Stomach (tissue), 9 donors: ENCODE results near the gene TCP11L2. TPM values are rescaled to one million over a fixed set of nuclear protein-coding genes. Genes with fewer than 3 reads are reported as not detected.

Experiments used
- DNase-seq, 2 donors: peaks; one replicate each; pipeline versions ENCODE4 v3.0.0 to v3.0.0-alpha.2; 2013 to 2019
- H3K27ac ChIP-seq, 5 donors: fragments of 200-600 bp in 4 of 5; sonication (generic) in 4 of 5; one replicate each; pipeline ENCODE4 v1.5.1; 2013 to 2019; ENCODE audit warnings: mild to moderate bottlenecking in 1 of 5, moderate library complexity in 1 of 5
- H3K27me3 ChIP-seq, 3 donors: fragments of 200-600 bp; sonication (generic); one replicate each; pipeline ENCODE4 v1.5.1; 2017 to 2019; ENCODE audit warnings: mixed run types in 1 of 3
- H3K36me3 ChIP-seq, 4 donors: fragments of 200-600 bp; sonication (generic); 1 replicate in 3 of 4; 2 replicates in 1 of 4; pipeline ENCODE4 v1.5.1; 2016 to 2019
- H3K4me1 ChIP-seq, 4 donors: fragments of 200-600 bp; sonication (generic); one replicate each; pipeline ENCODE4 v1.5.1; 2016 to 2019
- H3K4me3 ChIP-seq, 4 donors: fragments of 200-600 bp; sonication (generic) in 3 of 4; one replicate each; pipeline ENCODE4 v1.5.1; 2016 to 2019; ENCODE audit warnings: mild to moderate bottlenecking in 1 of 4
- H3K9me3 ChIP-seq, 4 donors: fragments of 200-600 bp; sonication (generic); one replicate each; pipeline ENCODE4 v1.5.1; 2016 to 2019
- EP300 ChIP-seq: sonication (generic); formaldehyde crosslinking; IDR thresholded peaks from one replicate; pipeline ENCODE4 v1.6.1; 2017; ENCODE audit warnings: antibody characterized with exemption
- POLR2A ChIP-seq, 4 donors: fragments of 450-650 bp; IDR thresholded peaks; one replicate each; pipeline ENCODE4 v1.6.1; 2016; ENCODE audit warnings: antibody characterized with exemption in 4 of 4, control low read depth in 2 of 4, mild to moderate bottlenecking in 1 of 4, moderate library complexity in 1 of 4
- POLR2AphosphoS5 ChIP-seq, 3 donors: sonication (generic); formaldehyde crosslinking; IDR thresholded peaks; one replicate each; pipeline ENCODE4 v1.6.1; 2016; ENCODE audit warnings: antibody characterized with exemption in 3 of 3
- WGBS, 5 donors: extraction: QIAGEN DNeasy Blood & Tissue Kit in 3 of 5; methylation state at CpG; one replicate each; pipeline versions ENCODE4 v1.1.5 to v1.1.7; 2013 to 2018; 5-methylcytosine and 5-hydroxymethylcytosine counted together
- intact Hi-C: fragments of 100-400 bp; cut with DNase I; formaldehyde crosslinking; loops from one replicate; pipeline ENCODE4 v1.15.1; 2023; ENCODE audit warnings: low total_unique reads
- polyA plus RNA-seq, 3 donors: library from polyadenylated mRNA; stranded (reverse); fragments of 200-250 nt; gene quantifications; one replicate each; pipeline ENCODE4 v1.2.3, GENCODE V29; 2013
- total RNA-seq, 5 donors: library from RNA; depleted of rRNA; stranded (reverse); fragments of >200 nt; gene quantifications; one replicate each; pipeline versions ENCODE4 v1.1.0 to v1.2.3, GENCODE V29; 2014 to 2016
- TF ChIP-seq, protein P1 (sequence below), 7 experiments: fragments of 450-650 bp in 4 of 7; fragments of 200-600 bp in 3 of 7; sonication (generic) in 3 of 7; IDR thresholded peaks; one replicate each; pipeline ENCODE4 v1.5.1; 2016 to 2019; ENCODE audit warnings: antibody characterized with exemption in 7 of 7, control low read depth in 2 of 7, mild to moderate bottlenecking in 1 of 7
- donor health status: healthy with polysubstance abuse.
- donor health status: Bipolar disorder and iron deficiency.
- donor health status: healthy.

The TCP11L2 gene
- total and polyA plus RNA-seq, 8 donors: 0.29 to 57.5 (median 16.5) TPM

DNA sequence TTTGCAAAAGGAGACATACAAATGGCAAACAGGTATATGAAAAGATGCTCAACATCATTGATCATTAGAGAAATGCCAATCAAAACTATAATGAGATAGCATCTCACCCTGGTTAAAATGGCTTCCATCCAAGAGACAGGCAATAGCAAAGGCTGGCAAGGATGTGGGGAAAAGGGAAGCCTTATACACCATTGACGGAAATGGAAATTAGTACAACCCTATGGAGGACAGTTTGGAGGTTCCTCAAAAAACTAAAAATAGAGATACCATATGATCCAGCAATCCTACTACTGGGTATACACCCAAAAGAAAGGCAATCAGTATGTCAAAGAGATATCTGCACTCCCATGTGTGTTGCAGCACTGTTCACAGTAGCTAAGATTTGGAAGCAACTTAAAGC lies 37.4 kb upstream of the TCP11L2 start:
- intact Hi-C loops: no loop called here
- TF ChIP-seq POLR2AphosphoS5 (IDR thresholded peaks at IDR 0.05) (no peak), EP300 (no peak), POLR2A (IDR thresholded peaks at IDR 0.05) (no peak)
- Histone ChIP-seq H3K27me3 (no peaks in the 10 kb centered on the region), H3K4me1 (no peaks in the 10 kb centered on the region), H3K27ac (no peak overlapping the region), H3K36me3 (no peaks in the 10 kb centered on the region), H3K4me3 (no peak overlapping the region), H3K9me3 (no peaks in the 10 kb centered on the region)
- DNase-seq: no peak
- WGBS, 5 donors: 89 to 96% (median 96%) methylated on average over 1 of the region's 1 CpG

DNA sequence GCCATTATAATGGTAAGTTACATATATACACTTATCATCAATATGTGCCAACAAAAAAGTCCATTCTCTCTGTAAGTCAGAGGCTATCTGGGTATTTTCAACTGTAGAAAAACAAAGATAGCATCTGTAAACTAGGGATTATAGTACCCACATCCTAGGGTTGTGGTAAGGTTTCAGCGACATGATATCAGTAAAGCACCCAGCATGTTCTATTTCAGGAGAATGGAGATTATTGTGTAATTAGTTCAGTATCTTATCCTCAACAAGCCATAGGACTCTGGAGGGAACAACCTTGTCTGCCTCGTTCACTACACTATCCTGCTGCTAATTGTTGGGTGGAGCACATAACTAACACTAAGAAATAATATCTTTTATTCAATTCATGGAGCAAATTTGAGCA lies 35.0 kb upstream of the TCP11L2 start:
- no peak for DNase-seq
- Histone ChIP-seq H3K27ac (no peak overlapping the region), H3K36me3 (no peaks in the 10 kb centered on the region), H3K27me3 (no peaks in the 10 kb centered on the region), H3K9me3 (no peaks in the 10 kb centered on the region), H3K4me3 (no peak overlapping the region), H3K4me1 (peaks cover 10 to 19% (median 18%) of the 10 kb centered on the region in 4 donors)
- intact Hi-C loops: no loop called here
- WGBS, 5 donors: 18 to 51% (median 28%) methylated on average over 2 of the region's 2 CpGs
- TF ChIP-seq POLR2A (IDR thresholded peaks at IDR 0.05) (no peak), EP300 (no peak), POLR2AphosphoS5 (IDR thresholded peaks at IDR 0.05) (no peak)
- TF ChIP-seq, protein P1, sequence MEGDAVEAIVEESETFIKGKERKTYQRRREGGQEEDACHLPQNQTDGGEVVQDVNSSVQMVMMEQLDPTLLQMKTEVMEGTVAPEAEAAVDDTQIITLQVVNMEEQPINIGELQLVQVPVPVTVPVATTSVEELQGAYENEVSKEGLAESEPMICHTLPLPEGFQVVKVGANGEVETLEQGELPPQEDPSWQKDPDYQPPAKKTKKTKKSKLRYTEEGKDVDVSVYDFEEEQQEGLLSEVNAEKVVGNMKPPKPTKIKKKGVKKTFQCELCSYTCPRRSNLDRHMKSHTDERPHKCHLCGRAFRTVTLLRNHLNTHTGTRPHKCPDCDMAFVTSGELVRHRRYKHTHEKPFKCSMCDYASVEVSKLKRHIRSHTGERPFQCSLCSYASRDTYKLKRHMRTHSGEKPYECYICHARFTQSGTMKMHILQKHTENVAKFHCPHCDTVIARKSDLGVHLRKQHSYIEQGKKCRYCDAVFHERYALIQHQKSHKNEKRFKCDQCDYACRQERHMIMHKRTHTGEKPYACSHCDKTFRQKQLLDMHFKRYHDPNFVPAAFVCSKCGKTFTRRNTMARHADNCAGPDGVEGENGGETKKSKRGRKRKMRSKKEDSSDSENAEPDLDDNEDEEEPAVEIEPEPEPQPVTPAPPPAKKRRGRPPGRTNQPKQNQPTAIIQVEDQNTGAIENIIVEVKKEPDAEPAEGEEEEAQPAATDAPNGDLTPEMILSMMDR (IDR thresholded peaks at IDR 0.05): no peak

DNA sequence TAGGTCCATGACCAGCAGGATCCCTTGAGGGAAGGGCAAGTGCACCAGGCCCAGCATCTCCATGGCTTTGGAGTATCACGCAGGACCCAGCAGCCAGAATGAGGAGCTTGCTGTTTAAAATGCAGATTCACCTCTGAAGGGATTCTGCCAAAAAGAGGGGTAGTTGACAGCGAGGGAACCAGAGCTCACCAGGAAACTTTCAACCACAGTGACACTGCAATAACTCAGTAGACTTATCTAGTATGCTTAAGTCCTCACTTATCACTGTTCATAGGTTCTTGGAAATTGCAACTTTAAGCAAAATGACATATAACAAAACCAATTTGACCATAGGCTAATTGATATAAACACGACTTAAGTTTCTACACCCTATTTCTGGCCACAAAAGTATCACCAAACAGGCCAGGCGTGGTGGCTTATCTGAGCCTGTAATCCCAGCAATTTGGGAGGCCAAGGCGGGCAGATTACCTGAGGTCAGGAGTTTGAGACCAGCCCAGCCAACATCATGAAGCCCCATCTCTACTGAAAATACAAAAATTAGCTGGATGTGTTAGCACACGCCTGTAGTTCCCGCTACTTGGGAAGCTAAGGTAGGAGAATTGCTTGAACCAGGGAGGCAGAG lies 33.3 kb upstream of the TCP11L2 start:
- intact Hi-C loops: no loop called here
- no peaks in the 10 kb centered on the region for H3K36me3 ChIP-seq
- WGBS, 5 donors: 76 to 86% (median 78%) methylated on average over 7 of the region's 7 CpGs
- H3K27ac ChIP-seq: no peak overlapping the region
- no peaks in the 10 kb centered on the region for H3K27me3 ChIP-seq
- no peaks in the 10 kb centered on the region for H3K9me3 ChIP-seq
- no peak overlapping the region for H3K4me3 ChIP-seq
- H3K4me1 ChIP-seq: peaks cover 10 to 34% (median 23%) of the 10 kb centered on the region in 4 donors
- DNase-seq: no peak
- TF ChIP-seq POLR2AphosphoS5 (IDR thresholded peaks at IDR 0.05): no peak
- TF ChIP-seq POLR2A (IDR thresholded peaks at IDR 0.05): no peak
- TF ChIP-seq, protein P1 (IDR thresholded peaks at IDR 0.05): no peak
- no peak for TF ChIP-seq EP300

DNA sequence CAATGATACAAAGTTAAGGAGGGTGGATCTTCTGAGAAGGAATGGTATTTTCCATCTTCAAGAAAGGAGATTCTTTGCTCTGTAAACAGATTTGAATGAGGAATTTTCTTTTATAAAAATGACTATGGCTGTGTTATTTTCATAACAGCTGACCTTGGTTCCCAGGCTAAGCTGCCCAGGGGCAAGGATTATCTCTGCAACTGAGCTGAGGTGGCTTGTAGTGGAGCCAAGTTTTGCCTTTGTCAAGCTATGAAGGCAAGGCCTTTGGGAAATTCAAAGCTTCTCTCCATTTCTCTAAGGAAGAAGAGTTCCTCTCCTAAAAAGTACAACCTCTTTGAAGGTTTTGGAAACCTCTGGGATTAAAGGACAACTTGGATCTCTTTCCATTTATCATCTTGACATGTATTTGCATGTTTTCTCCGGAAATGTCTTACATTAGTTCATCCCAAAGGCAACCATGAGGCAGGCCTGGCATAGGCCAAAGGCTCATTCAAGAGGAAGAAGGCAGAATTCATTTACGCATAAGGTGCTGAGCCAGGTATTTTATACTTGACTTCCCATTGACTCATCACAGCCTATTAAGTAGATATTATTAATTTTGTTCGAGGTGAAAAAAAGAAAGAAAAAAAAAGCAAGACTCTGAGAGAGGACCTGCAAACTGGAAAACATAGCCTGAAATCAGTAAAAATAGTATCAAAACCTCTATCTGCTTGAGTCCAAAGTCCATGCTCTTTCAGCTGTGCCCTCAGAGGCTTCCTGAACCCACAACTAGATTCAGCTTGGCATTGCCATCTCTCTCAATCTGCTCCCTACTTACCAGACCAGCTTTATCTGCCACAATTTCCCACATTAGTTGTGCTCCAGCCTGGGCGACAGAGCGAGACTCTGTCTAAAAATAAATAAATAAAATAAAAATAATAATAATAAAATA lies 30.7 kb upstream of the TCP11L2 start:
- H3K4me3 ChIP-seq: no peak overlapping the region
- no peak for TF ChIP-seq POLR2A (IDR thresholded peaks at IDR 0.05)
- TF ChIP-seq, protein P1 (IDR thresholded peaks at IDR 0.05): no peak
- TF ChIP-seq EP300: no peak
- no peak for TF ChIP-seq POLR2AphosphoS5 (IDR thresholded peaks at IDR 0.05)
- peak overlapping the region; percentile 12 to 65 (median 33) for H3K27ac ChIP-seq
- no peaks in the 10 kb centered on the region for H3K9me3 ChIP-seq
- H3K27me3 ChIP-seq: no peaks in the 10 kb centered on the region
- H3K36me3 ChIP-seq: no peaks in the 10 kb centered on the region
- intact Hi-C loops: no loop called here
- WGBS, 5 donors: 58 to 81% (median 78%) methylated on average over 5 of the region's 5 CpGs
- DNase-seq: no peak
- H3K4me1 ChIP-seq: peaks cover 20 to 51% (median 39%) of the 10 kb centered on the region in 4 donors
